Measurements from ENCODE around the gene RPP25. TPM values are rescaled to one million over a fixed set of nuclear protein-coding genes. Genes with fewer than 3 reads are reported as not detected.
"Not testable (repeated sequence)": the region's sequence is repeated elsewhere in the genome, so short reads cannot be mapped to it uniquely, and the experiment has no call there.

RPP25 gene
- total RNA-seq, 2 donors from 2014 or later = 11.7 to 11.8 TPM

DNA sequence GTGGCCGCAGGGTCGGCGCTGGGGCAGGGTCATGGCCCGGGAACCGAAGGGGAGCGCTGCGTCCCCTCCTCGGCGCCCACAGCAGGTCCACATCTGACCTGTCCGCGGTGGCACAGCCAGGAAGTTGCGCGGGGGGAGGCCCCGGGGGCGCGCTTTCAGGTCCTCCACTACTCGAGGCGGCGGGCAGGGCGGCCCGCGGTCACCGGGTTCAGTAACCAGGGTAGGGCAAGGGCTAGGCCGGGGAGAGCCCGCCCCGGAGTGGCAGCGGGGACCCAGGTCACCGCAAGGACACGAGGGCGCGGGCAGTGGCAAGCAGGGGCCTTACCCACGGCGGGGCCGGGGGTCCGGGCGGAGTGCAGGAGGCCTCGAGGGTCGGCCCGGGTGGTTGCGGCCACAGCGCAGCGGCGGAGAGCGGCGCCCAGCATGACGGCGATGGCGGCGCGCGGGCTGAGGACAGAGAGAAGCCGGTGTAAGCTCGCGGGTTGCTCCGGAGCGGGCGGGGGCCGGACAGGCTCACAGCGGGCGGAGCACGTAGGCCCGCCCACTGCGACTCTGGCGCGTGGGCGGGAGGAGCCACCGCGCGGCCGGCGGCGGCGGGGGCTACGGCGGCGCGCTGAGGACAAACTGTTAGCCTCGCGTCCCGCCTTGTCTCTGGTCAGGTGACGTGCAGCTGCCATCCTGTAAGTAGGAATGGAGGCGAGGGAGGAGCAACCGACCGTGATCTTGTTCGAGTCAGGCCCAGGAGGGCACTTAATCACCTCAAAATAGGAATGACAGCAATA lies 18.8 kb downstream of the RPP25 start, which contains the start of gene COX5A:
Gene COX5A (minus strand): TSS at position 484 of the 782 bp plus-strand sequence. CDS start 59 bp downstream, at position 425.
- H3K9me3 ChIP-seq = no peaks in the 10 kb centered on the region
- H3K27me3 ChIP-seq (replicated peaks; ENCODE audit: insufficient read depth) = no peaks in the 10 kb centered on the region
- H3K4me1 ChIP-seq (ENCODE audit: control insufficient read depth in 1 of 2, low read depth in 2 of 2) = peaks cover 0 to 16% of the 10 kb centered on the region in 2 donors
- peak within 1 kb of the TSS; percentile 88 for H3K4me3 ChIP-seq
- TF ChIP-seq, protein P1, sequence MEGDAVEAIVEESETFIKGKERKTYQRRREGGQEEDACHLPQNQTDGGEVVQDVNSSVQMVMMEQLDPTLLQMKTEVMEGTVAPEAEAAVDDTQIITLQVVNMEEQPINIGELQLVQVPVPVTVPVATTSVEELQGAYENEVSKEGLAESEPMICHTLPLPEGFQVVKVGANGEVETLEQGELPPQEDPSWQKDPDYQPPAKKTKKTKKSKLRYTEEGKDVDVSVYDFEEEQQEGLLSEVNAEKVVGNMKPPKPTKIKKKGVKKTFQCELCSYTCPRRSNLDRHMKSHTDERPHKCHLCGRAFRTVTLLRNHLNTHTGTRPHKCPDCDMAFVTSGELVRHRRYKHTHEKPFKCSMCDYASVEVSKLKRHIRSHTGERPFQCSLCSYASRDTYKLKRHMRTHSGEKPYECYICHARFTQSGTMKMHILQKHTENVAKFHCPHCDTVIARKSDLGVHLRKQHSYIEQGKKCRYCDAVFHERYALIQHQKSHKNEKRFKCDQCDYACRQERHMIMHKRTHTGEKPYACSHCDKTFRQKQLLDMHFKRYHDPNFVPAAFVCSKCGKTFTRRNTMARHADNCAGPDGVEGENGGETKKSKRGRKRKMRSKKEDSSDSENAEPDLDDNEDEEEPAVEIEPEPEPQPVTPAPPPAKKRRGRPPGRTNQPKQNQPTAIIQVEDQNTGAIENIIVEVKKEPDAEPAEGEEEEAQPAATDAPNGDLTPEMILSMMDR (IDR thresholded peaks at IDR 0.05) = no peak
- H3K36me3 ChIP-seq = no peaks in the 10 kb centered on the region
- peak; percentile 90 for ATAC-seq (ENCODE audit: insufficient number of reproducible peaks, low FRiP score, low read depth)
- H3K27ac ChIP-seq = peak within 1 kb of the TSS; percentile 87
- DNase-seq (ENCODE audit: low spot score) = peak; percentile 94

DNA sequence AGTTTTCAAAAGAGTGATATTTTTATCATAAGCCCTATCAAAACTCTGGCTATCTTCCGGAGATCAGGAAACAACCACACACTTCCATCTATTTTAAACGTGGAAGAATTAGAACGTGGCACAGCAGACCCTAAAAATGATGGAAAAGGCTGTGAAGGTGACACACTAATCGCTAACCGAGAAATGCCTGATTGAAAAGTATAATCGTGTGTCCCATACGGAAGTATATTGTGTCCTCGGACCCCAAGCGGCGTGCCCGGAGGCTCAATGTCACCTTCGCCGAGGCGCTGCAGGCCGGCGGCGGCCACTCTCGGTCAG lies 19.3 kb downstream of the RPP25 start:
- H3K36me3 ChIP-seq = no peaks in the 10 kb centered on the region
- H3K4me1 ChIP-seq (ENCODE audit: control insufficient read depth in 1 of 2, low read depth in 2 of 2) = peaks cover 0 to 16% of the 10 kb centered on the region in 2 donors
- TF ChIP-seq, protein P1 (IDR thresholded peaks at IDR 0.05) = no peak
- peak overlapping the region; percentile 87 for H3K27ac ChIP-seq
- no peak for DNase-seq (ENCODE audit: low spot score)
- ATAC-seq (ENCODE audit: insufficient number of reproducible peaks, low FRiP score, low read depth) = no peak
- H3K4me3 ChIP-seq = peak overlapping the region; percentile 88
- H3K27me3 ChIP-seq (replicated peaks; ENCODE audit: insufficient read depth) = no peaks in the 10 kb centered on the region
- no peaks in the 10 kb centered on the region for H3K9me3 ChIP-seq

DNA sequence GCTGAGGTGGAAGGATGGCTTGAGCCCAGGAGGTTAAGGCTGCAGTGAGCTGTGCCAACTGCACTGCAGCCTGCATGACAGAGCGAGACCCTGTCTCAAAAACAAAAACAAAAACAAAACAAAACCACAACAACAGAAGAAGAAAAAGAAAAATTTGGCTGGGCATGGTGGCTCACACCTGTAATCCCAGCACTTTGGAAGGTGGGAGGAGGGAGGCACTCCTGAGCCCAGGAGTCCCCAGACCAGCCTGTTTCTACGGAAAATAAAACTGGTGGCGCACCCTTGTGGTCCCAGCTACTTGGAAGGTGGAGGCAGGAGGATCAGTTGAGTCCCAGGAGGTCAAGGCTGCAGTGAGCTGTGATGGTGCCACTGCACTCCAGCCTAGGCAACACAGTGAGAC lies 21.4 kb downstream of the RPP25 start:
- not testable (repeated sequence) for H3K27ac ChIP-seq

DNA sequence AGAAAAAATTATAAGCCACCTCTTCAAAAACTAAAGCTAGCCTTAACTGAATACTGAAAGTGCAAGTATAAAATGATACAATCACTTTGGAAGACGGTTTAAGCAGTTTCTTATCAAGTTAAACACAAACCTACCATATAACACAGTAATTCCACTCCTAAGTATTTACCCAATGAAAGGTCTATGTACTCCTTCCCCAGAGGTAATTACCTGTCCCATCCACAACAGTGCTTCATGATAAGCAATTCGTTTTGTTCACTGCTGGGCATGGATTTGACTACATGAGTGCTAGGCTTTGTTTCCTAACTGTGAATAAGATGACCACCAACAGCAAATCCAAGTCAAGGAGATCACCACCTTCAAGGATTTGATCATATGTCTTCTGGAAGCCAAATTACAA lies 23.0 kb downstream of the RPP25 start:
- H3K9me3 ChIP-seq = no peaks in the 10 kb centered on the region
- H3K4me1 ChIP-seq (ENCODE audit: control insufficient read depth in 1 of 2, low read depth in 2 of 2) = peaks cover 0 to 16% of the 10 kb centered on the region in 2 donors
- no peak for DNase-seq (ENCODE audit: low spot score)
- H3K4me3 ChIP-seq = no peak overlapping the region
- no peak overlapping the region for H3K27ac ChIP-seq
- TF ChIP-seq, protein P1 (IDR thresholded peaks at IDR 0.05) = no peak
- peaks cover 9% of the 10 kb centered on the region for H3K36me3 ChIP-seq
- no peaks in the 10 kb centered on the region for H3K27me3 ChIP-seq (replicated peaks; ENCODE audit: insufficient read depth)
- ATAC-seq (ENCODE audit: insufficient number of reproducible peaks, low FRiP score, low read depth) = no peak

More for the DNA sequence above, 21.4 kb downstream of the RPP25 start:
- not testable (repeated sequence) for H3K27me3 ChIP-seq (replicated peaks; ENCODE audit: insufficient read depth); H3K4me3 ChIP-seq; H3K36me3 ChIP-seq; DNase-seq (ENCODE audit: low spot score); H3K9me3 ChIP-seq; ATAC-seq (ENCODE audit: insufficient number of reproducible peaks, low FRiP score, low read depth)
- H3K4me1 ChIP-seq (ENCODE audit: control insufficient read depth in 1 of 2, low read depth in 2 of 2) = peaks cover 0 to 16% of the 10 kb centered on the region in 2 donors

DNA sequence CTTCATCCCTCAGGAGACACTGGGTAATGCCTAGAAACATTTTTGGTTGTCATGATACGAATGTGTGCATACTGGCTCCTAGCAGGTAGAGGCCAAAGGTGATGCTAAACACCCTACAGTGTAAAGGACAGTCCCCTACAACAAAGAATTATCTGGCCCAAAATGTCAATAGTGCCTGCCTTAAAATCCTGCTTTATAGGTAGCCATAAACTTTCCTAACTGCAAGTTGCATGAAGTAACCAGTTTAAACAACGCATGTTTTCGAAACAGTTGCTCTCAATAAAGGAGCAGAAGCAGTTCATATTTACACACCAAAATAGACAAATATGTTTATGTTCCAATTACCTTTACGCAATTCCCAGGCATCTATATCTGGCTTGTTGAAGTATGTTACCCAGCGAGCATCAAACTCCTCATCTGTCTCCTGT lies 27.8 kb downstream of the RPP25 start:
- Histone ChIP-seq H3K4me3 (no peak overlapping the region), H3K27ac (no peak overlapping the region), H3K4me1 (ENCODE audit: control insufficient read depth in 1 of 2, low read depth in 2 of 2) (no peaks in the 10 kb centered on the region), H3K9me3 (no peaks in the 10 kb centered on the region), H3K27me3 (replicated peaks; ENCODE audit: insufficient read depth) (no peaks in the 10 kb centered on the region), H3K36me3 (peaks cover 11% of the 10 kb centered on the region)
- DNase-seq (ENCODE audit: low spot score) = no peak
- TF ChIP-seq, protein P1 (IDR thresholded peaks at IDR 0.05) = no peak
- ATAC-seq (ENCODE audit: insufficient number of reproducible peaks, low FRiP score, low read depth) = no peak

Data from thoracic aorta (tissue), 2 donors.